IPS-NIHi7 (cell line): Measurements from ENCODE around the gene CELF3.
A peak's percentile ranks its signal among the peaks of the same experiment; 100 is the strongest.

Experiments
- DNase-seq: peaks from one replicate; pipeline ENCODE4 v3.0.0; 2012; ENCODE audit warnings: mixed read lengths; ENCODE audit errors: extremely low spot score

CELF3 gene

DNA sequence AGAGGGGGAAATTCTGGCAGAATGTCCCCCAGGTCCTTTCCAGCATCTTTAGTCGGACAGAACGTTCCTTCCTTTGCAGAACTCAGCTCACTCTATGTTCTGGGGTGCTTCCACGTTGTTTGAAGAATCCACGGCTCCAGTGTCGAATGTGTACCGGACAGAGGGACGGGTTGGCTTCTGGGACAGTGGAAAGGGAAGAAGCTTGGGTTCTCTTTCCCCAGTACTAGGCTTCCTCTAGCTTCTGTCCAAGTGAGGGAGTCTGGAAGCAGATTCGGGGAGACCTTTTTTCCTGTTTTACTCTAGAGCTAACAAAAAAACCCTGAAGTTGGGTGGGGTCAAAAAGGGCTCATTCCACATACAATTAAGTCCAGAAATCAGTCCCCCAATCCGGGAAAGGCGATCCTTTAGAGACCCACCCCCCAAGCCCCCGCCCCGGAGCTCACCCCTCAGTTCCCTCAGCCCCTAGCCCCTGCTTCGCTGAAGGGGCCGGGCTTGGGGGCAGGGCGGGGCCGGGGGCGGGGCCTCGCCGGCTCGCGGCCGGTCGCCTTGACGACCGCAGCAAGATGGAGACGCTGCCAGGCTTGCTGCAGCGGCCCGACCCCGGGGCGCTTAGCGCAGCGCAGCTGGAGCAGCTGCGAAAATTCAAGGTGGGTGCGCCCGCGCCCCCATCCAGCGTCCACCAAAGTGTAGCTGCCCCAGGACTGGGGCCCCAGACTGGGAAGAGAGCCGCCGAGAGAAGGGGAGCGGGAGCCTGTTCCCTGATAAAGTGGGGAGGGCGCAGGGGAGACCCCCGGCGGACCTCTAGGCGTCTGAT is 4.6 kb upstream of the CELF3 start, which contains the start of gene RIIAD1:
RIIAD1 (plus strand) TSS at position 549 of the 814 bp plus-strand sequence; CDS start at position 564, 15 bp downstream.
- peak; percentile 93 for DNase-seq

DNA sequence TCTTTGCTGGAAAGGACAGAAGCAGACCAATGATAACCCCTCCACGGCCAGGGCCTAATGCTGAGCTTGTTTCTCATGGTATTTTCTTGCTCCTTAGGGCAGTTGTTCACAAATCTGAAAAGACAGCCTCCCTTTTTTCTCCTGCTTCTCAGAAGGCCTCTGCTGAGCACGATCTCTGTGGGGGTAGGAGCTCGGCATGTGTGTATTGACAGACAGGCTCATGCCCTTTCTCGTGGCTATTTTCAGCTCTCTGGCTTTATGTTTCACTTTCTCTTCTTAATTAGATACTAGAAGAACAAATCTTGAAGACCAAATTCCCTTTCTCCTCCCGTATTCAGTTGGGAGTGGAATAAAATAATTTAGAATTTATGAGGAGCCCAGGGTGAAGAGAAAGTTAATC is 4.0 kb upstream of the CELF3 start:
- no peak for DNase-seq

DNA sequence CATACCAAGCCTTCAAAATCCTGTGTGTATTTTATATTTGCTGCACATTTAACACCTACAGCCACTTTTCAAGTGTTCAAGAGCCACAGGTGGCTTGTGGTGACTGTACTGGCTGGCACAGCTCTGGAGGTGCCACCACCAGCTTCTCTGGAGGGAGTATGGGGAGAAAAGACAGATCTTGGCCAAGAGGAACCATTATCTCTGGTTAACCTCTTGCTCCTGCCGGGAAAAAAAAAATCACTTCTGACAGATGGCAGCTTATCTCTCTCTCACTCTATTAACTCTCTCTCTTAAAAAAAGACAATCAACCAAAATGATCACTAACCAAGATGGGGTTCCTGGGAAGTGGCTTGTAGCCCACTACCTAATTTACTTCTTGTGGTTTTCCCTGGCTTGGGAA is 3.5 kb upstream of the CELF3 start:
- no peak for DNase-seq

DNA sequence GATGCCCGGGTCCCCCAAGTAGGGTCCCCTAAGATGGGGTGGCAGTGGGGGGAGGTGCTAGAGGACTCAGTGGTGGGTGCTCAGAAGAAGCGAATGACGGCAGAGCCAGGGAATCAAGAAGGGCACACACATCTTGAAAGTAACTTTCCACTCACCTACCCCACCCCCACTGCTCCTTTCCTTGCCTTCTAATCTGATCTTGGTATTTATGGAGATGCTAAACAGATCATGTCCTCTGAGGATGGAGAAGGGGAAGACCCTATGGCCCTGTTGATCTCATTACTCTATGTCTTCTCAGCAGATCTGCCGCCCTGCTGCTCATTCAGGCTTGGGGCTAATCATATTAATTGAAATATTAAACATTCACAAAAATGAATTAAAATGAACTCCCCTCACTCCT is 2.1 kb upstream of the CELF3 start:
- no peak for DNase-seq

DNA sequence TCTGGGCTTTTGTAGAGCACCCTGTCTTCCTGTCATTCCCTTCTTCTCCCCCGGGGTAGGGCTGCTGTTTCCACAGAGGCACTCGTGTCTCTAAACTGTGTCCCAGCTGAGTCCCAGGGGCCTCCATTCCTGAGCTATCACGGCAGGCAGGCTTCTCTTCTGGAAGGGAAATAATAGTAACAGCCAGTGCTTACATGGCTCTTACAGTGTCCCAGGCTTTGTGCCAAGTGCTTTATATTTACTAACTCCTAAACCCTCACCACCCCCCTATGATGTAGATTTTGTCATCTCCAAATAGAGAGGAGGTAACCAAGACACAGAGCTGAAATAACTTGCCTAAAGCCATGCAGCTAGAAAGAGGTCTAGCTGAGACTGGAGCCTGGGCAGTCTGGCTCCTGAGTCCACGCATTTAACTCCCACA is 1.4 kb upstream of the CELF3 start:
- no peak for DNase-seq

DNA sequence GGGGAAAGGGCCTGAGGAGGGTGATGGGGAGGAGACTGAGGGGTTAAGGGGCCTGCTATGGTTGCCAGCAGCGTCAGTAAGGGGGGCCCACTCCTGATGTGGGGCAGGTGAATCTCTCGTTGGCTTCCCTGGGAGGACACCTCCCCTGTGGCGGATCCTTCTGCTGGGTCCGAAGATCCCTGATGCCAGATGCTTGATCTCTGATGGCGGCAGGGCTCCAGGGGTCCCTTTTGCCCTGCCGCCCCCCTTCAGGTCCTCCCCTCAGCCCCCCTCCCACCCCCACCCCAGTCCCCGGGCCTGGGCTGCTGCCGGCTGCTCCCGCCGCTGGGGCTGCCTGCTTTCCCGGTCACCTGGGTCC is 219 bp downstream of the CELF3 start:
- DNase-seq, result no peak

DNA sequence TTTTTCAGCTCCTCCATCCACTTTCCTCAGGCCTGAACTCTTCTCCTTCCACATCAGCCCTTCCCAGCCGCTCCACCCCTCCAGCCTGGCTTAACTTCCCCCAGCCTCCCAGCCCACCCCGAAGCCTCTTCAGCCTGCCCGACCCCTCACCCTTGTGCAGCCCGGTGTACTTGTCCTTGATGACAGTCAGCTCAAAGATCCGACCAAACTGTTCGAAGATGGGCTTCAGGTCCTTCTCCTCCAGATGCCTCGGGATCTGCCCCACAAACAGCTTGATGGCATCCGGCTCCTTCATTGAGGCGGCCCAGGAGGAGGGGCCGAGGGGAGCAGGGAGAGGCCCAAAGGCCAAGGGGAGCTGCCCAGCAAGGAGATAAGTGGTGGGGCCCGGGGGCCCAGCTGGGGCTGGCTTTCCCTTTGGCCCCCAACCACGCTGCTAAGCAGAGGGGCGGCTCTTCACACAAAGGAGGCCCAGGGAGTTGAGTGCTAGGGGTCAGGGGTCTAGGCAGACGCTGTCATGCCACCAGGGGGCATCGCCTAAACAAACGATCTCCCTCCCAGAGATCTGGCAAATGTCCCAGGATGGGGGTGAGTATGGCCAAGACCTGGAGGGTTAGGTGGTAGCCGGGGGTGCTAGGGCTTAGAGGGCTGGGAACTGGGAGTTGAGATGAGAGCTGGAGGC is 738 bp downstream of the CELF3 start:
- DNase-seq, result peak; percentile 80

DNA sequence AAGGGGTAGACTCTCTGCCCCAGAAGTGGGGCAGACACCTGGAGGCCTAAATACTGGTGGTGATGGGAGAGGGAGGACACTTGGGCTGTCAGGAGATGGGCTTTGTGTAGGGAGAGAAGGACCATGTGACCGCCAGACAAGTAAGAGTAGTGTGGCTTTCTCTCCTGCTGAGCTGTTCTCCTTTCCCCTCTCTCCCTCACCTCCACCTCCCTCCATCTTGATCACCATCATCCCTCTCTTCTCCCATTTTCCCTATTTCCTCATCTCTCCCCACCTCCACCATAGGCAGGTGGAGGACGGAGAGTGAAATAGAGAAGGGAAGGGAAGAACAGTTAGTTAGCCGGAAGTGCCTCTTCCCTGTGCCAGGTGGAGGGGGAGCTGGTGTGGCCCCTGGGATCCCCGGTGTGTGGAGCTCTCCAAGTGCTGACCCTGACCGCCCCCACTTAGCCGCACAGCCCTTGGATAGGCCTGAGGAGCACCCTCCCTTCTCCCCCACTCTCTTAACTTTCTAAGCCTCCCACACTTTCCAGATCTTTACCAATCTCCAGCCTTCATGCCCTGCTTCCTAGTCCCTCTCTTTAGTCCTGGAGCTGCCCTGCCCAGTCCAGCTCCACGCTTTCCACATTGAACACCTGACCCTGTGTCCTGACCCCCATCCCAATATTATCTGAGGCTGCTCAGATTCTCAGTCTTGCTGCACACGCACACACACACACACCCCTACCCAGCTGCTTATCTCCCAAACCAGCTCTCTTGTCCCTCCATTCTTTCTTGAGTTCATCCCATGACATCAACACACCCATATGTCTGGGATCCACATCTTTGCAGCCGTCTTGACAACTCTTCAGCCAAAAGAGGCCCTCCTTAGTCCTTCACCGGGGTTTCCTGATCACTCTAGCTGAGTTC is 1.5 kb downstream of the CELF3 start:
- DNase-seq, result no peak

DNA sequence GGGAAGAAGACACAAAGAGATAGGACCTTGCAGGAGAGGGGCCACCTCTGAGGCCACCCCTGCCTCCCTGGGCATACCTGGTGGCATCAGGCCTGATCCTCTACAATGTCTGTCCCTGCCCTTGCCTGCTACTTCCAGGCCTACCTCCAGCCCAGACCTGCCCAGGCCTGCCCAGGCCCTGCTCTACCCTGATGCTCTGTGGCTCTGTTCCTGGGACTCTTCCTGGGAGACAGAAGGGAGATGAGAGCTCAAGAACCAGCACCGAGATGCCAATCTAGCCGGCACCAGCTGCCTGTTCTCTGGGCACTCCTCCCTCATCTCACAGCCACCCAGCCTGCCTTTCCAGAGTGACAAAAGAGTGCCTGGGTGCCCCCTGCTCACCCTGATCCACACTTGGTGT is 2.7 kb downstream of the CELF3 start:
- DNase-seq, result no peak

DNA sequence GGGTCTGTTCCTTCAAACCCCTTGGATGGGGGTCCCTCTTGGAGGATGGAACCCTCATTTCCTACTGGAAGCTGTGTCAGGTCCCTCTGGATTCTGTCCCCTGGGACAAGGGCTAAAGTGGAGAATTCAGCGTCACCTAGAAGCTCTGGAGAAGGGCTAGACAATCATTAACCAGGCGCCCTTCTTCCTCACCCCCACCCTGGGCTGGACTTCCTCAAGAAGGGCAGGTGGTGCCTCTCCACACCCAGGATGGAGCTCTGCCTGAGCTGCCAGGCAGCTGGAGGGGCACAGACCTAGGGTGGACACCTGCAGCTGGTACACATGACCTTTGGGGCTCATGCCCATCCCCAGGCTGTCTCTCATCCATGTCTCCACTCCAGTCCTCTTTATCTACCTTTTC is 3.6 kb downstream of the CELF3 start:
- no peak for DNase-seq

DNA sequence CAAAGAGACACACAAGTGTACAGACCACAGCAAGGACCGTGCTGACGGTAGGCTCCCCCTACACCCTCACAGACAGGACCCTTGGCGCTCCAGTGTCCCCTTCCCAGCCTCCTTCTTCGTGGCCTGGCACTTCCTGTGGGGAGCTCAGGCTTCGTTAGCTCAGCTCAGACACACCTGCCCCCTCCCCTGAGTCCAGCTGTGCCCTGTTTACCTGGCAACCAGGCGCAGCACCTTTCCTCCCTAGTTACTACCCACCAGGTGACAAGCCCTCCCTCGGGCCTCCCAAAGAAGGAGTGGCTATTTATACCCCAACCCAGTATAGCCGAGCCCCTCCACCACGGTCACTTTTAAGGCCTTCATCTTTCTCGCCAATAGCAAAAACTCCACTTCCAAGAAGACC is 4.7 kb downstream of the CELF3 start:
- no peak for DNase-seq

DNA sequence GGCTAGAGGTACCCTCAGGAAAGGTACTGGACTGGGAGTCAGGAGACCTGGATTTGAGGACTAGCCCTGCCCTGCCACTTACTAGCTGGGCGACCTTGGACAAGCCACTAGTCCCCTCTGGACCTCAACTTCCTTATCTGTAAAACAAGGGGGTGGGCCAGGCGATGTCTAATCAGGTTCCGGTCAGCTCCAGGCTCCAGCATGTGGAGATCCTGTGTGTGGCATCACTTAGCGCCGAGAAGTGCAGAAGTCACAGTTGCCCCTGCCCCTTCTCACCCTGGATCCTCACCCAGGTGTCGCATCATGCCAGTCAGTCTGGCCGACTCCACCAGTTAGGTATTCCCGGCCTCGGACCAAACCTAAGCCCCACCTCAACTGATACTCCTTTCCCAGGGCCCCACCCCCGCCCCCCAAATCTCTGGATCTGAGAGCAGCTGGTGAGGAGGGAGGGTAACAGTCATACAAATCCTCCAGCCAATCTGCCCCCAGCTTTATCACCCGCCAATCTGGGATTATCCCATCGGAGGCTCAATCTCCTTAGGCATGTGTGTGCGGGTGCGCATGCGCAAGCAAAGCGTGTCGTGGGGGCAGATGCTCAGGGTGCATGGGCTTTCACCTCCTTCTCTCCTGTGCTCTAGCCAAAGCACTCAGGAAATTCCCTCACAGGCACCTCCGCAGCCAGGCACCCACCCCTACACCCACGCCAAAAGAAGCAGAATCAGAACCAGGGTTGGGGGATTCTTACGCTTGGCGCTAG is 5.4 kb downstream of the CELF3 start:
- DNase-seq, result no peak

DNA sequence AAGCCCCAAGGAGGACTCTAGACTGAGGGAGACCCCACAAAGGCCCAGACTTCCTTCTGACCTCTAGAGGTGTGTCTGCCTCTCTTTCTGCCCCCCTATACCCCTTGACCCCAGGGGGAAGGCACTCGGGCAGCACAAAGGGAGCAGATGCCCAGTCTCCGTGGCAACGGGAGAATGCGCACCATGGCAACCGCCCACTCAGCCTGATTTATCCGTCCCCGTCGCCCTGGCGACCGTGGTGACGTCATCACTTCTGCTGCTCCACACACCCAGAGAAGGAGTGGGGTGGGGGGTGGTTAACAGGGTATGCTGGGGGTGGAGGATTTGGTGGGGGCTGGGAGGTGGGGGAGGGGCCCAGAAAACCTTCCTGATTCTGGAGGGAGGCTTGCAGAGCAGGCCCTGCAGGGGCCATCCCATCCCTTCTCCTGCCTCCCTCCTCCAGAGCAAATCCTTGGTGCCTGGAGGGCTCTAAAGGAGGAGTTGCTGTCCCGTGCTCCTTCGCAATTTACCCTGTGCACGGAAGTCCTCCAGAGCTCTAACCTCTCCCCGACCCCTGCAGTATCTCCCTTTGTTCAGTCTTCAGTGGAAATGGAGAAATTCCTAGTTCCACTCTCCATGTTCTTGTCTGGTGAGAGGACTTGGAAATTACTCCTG is 6.3 kb downstream of the CELF3 start:
- peak; percentile 49 for DNase-seq

DNA sequence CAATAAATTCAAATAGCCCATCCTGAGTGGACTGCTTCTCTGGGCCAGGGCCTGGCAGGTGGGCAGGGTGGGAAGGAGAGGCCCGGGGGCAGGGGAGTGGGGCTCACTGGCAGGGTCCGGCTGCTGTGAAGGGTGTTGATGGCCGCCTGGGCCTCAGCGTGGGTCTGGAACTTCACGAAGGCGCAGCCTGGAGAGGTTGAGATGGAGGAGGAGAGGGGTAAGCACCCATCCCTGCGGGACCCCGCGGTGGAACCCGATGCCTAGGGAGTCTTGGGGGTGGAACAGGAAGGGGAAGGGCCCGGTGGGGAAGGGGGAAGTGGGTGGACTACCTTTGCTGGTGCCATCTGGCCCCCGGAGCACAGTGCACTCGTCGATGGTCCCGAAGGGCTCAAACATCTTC is 7.7 kb downstream of the CELF3 start:
- DNase-seq, result no peak

DNA sequence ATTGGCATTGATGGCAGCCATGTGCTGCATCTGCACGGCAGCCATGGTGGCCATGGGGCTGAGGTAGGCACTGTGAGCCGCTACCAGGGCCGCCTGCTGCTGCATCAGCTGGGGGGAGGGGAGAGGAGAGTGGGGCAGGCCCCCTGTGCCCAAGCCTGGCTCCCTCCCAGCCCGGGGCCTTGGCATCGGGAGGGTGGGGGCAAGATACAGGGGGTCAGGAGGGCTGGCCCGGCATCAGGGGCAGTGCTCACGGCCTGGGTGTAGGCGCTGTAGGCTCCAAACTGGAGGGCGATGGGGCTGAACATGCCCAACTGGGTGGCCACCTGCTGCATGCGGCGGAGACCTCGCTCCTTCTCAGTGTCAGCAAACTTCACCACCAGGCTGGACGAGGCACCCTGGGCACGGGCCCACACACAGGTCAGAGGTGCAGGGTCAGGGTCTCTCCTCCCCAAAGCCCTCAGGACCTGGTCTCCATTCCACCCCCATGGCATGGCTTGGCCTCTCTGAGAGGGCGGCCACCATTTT is 9.0 kb downstream of the CELF3 start:
- no peak for DNase-seq

DNA sequence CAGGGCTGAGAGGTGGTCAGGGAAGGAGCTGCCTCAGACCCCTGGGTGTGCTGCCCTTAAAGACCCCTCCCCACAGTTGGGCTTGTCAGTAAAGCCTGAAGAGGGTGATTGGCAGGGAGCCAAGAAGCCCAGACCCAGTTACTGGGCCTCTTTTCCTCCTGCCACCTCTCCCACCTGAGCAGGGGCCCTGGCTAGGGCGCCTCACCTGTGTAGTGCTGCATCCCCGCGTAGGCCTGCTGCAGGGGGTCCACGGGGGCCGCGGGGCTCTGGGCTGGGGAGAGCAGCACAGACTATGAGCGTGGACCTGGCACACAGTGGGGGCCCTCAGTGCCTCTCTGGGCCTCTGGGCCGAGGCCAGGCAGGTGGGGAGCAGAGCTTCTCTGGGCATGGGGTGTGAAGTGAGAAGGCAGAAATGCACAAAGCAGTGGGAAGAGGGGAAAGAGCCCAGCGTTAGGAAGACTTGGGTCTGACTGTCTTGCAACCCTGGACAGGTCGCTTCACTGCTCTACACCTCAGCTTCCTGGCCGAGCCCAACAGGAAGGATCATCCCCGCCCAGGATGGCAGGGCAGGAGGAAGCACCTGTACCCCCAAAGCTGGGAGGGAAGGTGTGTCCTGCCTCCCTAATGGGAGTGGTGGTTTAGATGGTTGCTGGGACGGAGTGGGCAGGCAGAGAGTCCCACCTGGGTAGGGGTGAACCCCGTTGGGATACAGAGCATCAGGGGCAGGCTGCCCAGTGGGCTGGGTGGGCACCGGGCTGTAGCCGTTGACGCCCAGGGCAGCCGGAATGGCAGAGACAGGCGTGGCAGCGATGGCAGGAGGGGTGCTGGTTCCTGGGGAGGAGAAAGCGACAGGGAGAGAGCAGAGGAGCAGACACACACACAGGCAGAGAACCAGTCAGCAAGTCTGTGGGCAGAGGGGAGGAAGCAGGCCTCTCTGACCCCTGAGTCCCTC is 9.9 kb downstream of the CELF3 start:
- DNase-seq, result no peak

DNA sequence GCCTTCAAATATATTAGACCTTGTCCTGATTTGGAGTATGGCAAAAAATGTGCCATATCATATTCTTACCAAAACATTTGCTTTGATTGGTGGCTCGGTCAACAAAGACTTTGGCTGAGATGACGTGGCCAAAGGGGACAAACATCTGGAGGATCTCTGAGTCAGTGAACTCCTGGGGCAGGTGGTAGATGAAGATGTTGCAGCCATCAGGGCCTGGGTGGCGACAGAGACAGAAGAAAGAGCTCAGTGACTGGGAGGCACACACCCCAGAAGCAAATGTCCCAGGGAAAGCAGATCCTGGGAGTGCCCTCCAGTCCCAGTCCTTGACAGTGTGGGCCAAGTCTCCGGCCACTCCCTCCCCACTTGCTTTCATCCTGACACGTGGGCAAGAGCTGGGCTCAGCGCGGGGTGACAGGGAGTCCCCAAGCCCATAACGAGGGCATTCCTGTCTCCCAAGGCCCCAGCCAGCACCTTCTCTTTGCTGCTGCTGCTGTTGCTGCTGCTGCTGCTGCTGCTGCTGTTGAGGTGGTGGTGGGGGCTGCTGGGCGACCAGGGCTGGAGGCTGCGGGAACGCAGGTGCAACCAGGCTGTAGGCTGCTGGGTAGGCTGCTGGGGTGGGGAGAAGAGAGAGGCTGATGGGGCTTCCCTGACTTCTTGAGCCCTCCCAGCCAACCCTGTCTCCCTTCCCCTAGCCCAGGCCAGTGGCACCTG is 10.7 kb downstream of the CELF3 start:
- DNase-seq, result no peak

DNA sequence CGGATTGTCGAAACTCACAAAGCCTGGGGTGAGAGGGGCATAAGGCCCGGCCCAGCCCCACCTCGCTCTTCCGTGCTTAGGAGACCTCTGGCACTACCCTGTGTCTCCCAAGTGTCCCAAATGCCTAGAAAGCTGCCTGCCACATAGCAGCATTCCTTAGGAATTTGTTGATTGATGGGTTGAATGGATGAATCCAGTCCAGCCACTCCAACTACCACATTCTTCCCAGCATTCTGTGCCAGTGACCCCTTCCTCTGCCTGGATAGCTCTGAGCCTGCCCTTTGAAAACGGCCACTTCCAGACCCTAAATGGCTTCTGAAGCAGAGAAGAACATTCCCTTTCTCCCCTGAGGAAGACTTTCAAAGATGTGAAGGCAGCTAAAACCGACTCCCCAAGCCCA is 11.5 kb downstream of the CELF3 start:
- DNase-seq, result no peak

DNA sequence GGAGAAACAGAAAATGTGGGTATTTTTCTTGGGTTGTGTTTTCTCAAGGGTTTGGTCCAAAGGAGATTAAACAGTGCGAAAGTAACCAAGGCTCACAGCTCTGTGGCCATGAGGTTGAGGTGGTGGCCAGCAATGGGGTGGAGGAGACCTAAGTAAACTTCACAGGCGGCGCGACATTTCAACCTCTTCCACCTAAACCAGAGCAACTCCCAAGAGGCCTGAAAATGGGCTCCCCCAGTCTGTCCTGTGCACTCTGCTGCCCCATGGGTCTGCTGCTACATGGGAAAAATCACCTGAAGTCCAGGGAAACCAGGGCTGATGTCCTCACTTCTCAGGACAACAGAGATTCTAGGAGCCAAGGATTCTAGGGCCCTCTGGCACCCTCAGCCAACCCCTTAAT is 12.4 kb downstream of the CELF3 start:
- DNase-seq, result no peak
